ENCODE results near the gene CLASP1.

CLASP1 gene

GRCh38 chr2:121288454-121289231 is 360.6 kb downstream of the CLASP1 start:
- no peak for DNase-seq (ENCODE audit: insufficient read length, low spot score)
- TF ChIP-seq PAX5 (IDR thresholded peaks at IDR 0.05; ENCODE audit: insufficient read depth, low read length, severe bottlenecking): no peak
- TF ChIP-seq SPI1 (IDR thresholded peaks at IDR 0.05; ENCODE audit: low read depth, low read length): peak; percentile 40; the same call in 1 of the 2 replicates
- FAIRE-seq: no peak

- no peak for DNase-seq (ENCODE audit: insufficient read length, low spot score)
- FAIRE-seq: no peak
- TF ChIP-seq POLR2AphosphoS5 (IDR thresholded peaks at IDR 0.05; ENCODE audit: low read depth, low read length) (no peak), PAX5 (IDR thresholded peaks at IDR 0.05; ENCODE audit: insufficient read depth, low read length, severe bottlenecking) (no peak), POLR2A (IDR thresholded peaks at IDR 0.05; ENCODE audit: low read depth, low read length) (no peak), POU2F2 (IDR thresholded peaks at IDR 0.05; ENCODE audit: low read depth, low read length) (no peak), SPI1 (IDR thresholded peaks at IDR 0.05; ENCODE audit: low read depth, low read length) (no peak), TAF1 (IDR thresholded peaks at IDR 0.05; ENCODE audit: low read depth, low read length) (no peak)
Measured at GRCh38 chr2:121287956-121288355, 361.3 kb downstream of the CLASP1 start.

All from GM12891 (cell line).